NCI-H1092 treated with DMSO at 0.1 percent for 48 hours (cell line): ENCODE data around the gene CYP2A13.
"Not testable (repeated sequence)": the region's sequence is repeated elsewhere in the genome, so short reads cannot be mapped to it uniquely, and the experiment has no call there.

ENCODE experiments used
- DNase-seq: peaks from one replicate; lab custom pipeline; 2025; lab: John Stamatoyannopoulos, UW

The CYP2A13 gene, protein sequence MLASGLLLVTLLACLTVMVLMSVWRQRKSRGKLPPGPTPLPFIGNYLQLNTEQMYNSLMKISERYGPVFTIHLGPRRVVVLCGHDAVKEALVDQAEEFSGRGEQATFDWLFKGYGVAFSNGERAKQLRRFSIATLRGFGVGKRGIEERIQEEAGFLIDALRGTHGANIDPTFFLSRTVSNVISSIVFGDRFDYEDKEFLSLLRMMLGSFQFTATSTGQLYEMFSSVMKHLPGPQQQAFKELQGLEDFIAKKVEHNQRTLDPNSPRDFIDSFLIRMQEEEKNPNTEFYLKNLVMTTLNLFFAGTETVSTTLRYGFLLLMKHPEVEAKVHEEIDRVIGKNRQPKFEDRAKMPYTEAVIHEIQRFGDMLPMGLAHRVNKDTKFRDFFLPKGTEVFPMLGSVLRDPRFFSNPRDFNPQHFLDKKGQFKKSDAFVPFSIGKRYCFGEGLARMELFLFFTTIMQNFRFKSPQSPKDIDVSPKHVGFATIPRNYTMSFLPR

DNA sequence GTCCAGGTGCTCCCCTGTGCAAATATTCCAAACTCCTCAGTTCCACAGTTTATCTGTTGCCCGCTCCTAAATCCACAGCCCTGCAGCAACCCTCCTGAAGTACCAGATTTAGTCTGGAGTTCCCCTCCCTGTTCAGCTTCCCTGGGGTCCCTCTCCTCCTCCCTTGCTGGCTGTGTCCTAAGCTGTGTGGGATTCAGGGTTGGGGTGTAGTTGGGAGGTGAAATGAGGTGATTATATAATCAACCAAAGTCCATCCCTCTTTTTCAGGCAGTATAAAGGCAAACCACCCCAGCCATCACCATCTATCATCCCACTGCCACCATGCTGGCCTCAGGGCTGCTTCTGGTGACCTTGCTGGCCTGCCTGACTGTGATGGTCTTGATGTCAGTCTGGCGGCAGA lies at the start of gene CYP2A13:
CYP2A13 (plus strand) TSS at position 301 of the 400 bp plus-strand sequence; CDS start at position 322, 21 bp downstream.
- no peak for DNase-seq

DNA sequence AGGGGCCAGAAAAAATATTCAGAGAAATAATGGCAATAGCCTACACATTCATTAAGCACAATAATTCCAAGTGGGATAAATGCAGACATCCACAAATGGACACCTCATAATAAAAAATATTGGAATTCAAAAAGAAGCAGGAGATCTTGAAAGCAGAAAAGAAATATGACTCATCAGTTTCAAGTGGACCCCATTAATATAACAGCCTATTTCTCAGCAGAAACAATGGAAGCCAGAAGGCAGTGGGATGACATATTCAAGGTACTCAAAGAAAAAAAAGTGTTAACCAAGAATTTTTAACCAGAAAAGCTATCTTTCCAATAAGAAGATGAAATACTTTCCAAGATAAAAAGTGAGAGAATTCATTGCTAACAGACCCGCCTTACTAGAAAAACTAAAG lies 48.4 kb upstream of the CYP2A13 start:
- no peak for DNase-seq

GRCh38 chr19:41045095-41045494 lies 43.2 kb upstream of the CYP2A13 start:
- not testable (repeated sequence) for DNase-seq

DNA sequence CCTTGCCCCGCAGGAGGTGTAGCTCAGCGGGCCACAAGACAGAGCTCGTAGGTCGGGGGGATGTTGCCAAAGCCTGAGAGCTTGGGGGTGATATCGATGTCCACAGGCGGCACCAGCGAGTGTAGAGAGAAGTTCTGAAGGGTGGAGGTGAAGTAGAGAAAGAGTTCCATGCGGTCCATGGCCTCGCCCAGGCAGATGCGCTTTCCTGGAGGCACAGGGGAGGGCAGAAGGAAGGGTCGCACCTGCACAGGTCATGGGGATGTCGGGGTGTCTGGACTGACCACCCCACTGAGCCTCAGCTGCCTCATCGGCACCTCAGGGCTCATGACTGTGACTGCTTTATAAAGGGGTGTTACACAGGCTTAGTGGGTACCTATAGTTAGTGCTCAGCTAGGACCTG lies 37.8 kb upstream of the CYP2A13 start:
- no peak for DNase-seq

- DNase-seq, result not testable (repeated sequence)
Measured at GRCh38 chr19:41052162-41052561, 36.1 kb upstream of the CYP2A13 start.

GRCh38 chr19:41053331-41053730 lies 34.9 kb upstream of the CYP2A13 start:
- not testable (repeated sequence) for DNase-seq

GRCh38 chr19:41064974-41065569 lies 23.2 kb upstream of the CYP2A13 start:
- DNase-seq, result no peak

DNA sequence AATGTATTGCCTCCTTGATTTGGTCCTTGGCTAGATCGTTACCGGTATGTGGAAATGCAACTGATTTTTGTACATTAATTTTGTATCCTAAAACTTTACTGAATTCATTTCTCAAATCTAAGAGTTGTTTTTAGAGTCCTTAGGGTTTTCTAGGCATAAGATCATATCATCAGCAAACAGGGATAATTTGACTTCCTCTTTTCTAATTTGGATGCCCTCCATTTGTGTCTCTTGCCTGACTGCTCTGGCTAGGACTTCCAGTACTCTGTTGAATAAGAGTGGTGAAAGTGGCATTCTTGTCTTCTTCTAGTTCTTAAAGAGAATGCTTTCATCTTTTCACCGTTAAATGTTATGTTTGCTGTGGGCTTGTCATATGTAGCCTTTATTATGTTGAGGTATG lies 12.0 kb upstream of the CYP2A13 start:
- no peak for DNase-seq

- DNase-seq, result no peak
Measured at GRCh38 chr19:41083516-41083915, 4.7 kb upstream of the CYP2A13 start.

DNA sequence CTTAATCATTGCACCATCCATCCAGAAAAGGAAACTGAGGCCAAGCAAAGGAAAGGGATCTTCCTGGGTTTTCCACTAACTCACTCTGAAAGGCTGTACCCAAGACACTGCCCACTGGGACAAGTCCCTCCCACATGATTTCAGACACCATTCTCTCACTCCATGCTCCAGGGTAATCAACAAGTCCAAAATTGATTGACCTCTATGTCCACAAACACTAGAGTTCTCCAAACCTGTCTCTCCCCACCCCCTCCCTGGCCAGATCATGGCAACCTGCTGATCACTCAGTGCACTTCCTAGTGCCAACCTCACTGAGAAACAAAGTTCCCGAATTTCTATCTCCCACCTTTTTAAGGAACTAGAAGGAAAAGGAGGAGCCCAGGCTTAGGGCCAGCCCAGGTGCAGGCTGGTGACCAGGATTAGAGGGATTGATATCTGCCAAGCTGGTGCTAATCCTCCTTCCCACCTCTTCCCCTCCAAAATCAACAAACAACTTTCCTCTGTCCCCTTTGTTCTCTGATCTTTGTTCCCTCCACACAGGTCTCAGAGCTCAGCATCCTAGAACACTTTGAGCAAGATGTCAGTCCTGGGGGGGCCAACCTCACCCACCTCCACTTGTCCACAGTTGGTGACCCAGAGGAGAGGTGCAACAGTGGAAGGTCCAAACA lies 2.4 kb upstream of the CYP2A13 start:
- DNase-seq, result no peak

DNA sequence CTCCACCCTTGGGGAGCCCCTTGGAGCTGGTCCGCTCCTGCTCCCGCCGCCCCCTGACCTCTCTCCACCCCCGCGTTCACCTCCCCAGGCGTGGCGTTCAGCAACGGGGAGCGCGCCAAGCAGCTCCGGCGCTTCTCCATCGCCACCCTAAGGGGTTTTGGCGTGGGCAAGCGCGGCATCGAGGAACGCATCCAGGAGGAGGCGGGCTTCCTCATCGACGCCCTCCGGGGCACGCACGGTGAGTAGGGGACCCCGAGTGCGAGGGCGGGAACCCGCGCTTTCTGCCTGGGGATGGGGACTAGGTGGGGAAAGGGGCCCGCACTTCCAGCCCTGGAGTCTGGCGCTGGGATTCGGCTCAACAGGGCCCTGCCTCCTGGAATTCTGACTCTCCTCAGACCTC lies 1.7 kb downstream of the CYP2A13 start:
- no peak for DNase-seq

GRCh38 chr19:41095703-41096102 lies 7.5 kb downstream of the CYP2A13 start:
- DNase-seq, result no peak

- DNase-seq, result no peak
Measured at GRCh38 chr19:41096353-41096752, 8.1 kb downstream of the CYP2A13 start.

GRCh38 chr19:41097302-41097701 lies 9.1 kb downstream of the CYP2A13 start:
- no peak for DNase-seq

GRCh38 chr19:41098762-41099161 lies 10.5 kb downstream of the CYP2A13 start:
- no peak for DNase-seq

- DNase-seq, result not testable (repeated sequence)
Measured at GRCh38 chr19:41102210-41102609, 14.0 kb downstream of the CYP2A13 start.

DNA sequence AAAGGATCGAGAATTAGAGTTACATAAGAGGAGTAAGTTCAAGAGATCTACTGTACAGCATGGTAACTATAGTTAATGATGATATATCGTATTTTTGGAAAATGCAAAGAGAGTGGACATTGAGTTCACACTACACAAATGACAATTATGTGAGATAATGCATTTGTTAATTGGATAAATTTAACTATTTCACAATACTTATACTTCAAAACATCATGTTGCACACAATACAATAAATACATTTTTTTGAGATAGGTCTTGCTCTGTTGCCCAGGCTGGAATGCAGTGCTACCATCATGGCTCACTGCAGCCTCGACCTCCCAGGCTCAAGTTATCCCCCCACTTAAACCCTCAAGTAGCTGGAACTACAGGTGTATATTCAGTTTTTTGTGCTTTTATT lies 17.9 kb downstream of the CYP2A13 start:
- DNase-seq, result no peak

GRCh38 chr19:41111296-41111695 lies 23.0 kb downstream of the CYP2A13 start:
- no peak for DNase-seq

- DNase-seq, result no peak
Measured at GRCh38 chr19:41111750-41112295, 23.6 kb downstream of the CYP2A13 start.

- no peak for DNase-seq
Measured at GRCh38 chr19:41112728-41113290, 24.6 kb downstream of the CYP2A13 start.

GRCh38 chr19:41114132-41114531 lies 25.9 kb downstream of the CYP2A13 start, which contains the start of gene CYP2F1:
Gene CYP2F1, plus strand, starts transcription at chr19:41114432. Its CDS starts 1,757 bp downstream, at chr19:41116189.
- DNase-seq, result no peak

DNA sequence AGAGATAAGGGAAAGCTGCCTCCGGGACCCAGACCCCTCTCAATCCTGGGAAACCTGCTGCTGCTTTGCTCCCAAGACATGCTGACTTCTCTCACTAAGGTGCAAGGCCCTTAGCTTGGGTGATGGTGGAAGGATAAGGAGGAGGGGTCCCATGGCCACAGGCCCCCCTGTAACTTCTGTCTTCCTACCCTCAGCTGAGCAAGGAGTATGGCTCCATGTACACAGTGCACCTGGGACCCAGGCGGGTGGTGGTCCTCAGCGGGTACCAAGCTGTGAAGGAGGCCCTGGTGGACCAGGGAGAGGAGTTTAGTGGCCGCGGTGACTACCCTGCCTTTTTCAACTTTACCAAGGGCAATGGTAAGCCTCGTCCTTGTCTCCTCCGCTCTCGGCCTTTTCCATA lies 28.0 kb downstream of the CYP2A13 start:
- DNase-seq, result no peak
